Measurements from ENCODE around the gene PPBP. TPM values are rescaled to one million over a fixed set of nuclear protein-coding genes. Genes with fewer than 3 reads are reported as not detected.

PPBP gene
- total RNA-seq, 1 donor from 2014 or later = not detected

GRCh38 chr4:73948990-73949706, 38.8 kb downstream of the PPBP start:
- Mint-ChIP-seq H3K36me3 (ENCODE audit: insufficient read depth) (no peaks in the 10 kb centered on the region), H3K4me1 (ENCODE audit: low read depth) (peaks cover 18% of the 10 kb centered on the region), H3K4me3 (ENCODE audit: low read depth) (no peak overlapping the region), H3K27me3 (peaks cover 18% of the 10 kb centered on the region), H3K9me3 (ENCODE audit: low read depth) (peaks cover under 1% of the 10 kb centered on the region), H3K27ac (no peak overlapping the region)
- TF ChIP-seq CTCF (IDR thresholded peaks at IDR 0.05; ENCODE audit: unreplicated experiment) = no peak
- DNase-seq (ENCODE audit: low spot score, unreplicated experiment) = no peak

GRCh38 chr4:73948291-73948690, 39.7 kb downstream of the PPBP start:
- Mint-ChIP-seq H3K9me3 (ENCODE audit: low read depth) (no peaks in the 10 kb centered on the region), H3K36me3 (ENCODE audit: insufficient read depth) (no peaks in the 10 kb centered on the region), H3K4me1 (ENCODE audit: low read depth) (peaks cover 21% of the 10 kb centered on the region), H3K27ac (no peak overlapping the region), H3K4me3 (ENCODE audit: low read depth) (no peak overlapping the region), H3K27me3 (peaks cover 24% of the 10 kb centered on the region)
- TF ChIP-seq CTCF (IDR thresholded peaks at IDR 0.05; ENCODE audit: unreplicated experiment) = no peak
- DNase-seq (ENCODE audit: low spot score, unreplicated experiment) = no peak

GRCh38 chr4:73947239-73947985, 40.6 kb downstream of the PPBP start:
- peaks cover 25% of the 10 kb centered on the region for H3K4me1 Mint-ChIP-seq (ENCODE audit: low read depth)
- peaks cover 32% of the 10 kb centered on the region for H3K27me3 Mint-ChIP-seq
- no peaks in the 10 kb centered on the region for H3K36me3 Mint-ChIP-seq (ENCODE audit: insufficient read depth)
- H3K27ac Mint-ChIP-seq = no peak overlapping the region
- no peak for DNase-seq (ENCODE audit: low spot score, unreplicated experiment)
- no peak for TF ChIP-seq CTCF (IDR thresholded peaks at IDR 0.05; ENCODE audit: unreplicated experiment)
- no peak overlapping the region for H3K4me3 Mint-ChIP-seq (ENCODE audit: low read depth)
- no peaks in the 10 kb centered on the region for H3K9me3 Mint-ChIP-seq (ENCODE audit: low read depth)

- Mint-ChIP-seq H3K9me3 (ENCODE audit: low read depth) (no peaks in the 10 kb centered on the region), H3K27ac (no peak overlapping the region), H3K4me1 (ENCODE audit: low read depth) (peaks cover 40% of the 10 kb centered on the region), H3K36me3 (ENCODE audit: insufficient read depth) (no peaks in the 10 kb centered on the region), H3K4me3 (ENCODE audit: low read depth) (peak overlapping the region; percentile 77), H3K27me3 (peaks cover 32% of the 10 kb centered on the region)
- no peak for DNase-seq (ENCODE audit: low spot score, unreplicated experiment)
- TF ChIP-seq CTCF (IDR thresholded peaks at IDR 0.05; ENCODE audit: unreplicated experiment) = no peak
These were observed 42.1 kb downstream of the PPBP start for GRCh38 chr4:73945674-73946449.

- Mint-ChIP-seq H3K4me3 (ENCODE audit: low read depth) (peak overlapping the region; percentile 77), H3K27me3 (peaks cover 32% of the 10 kb centered on the region), H3K4me1 (ENCODE audit: low read depth) (peaks cover 46% of the 10 kb centered on the region)
These were observed 42.9 kb downstream of the PPBP start for GRCh38 chr4:73945140-73945539.

More at GRCh38 chr4:73945140-73945539, 42.9 kb downstream of the PPBP start:
- H3K36me3 Mint-ChIP-seq (ENCODE audit: insufficient read depth) = no peaks in the 10 kb centered on the region
- no peak overlapping the region for H3K27ac Mint-ChIP-seq
- no peaks in the 10 kb centered on the region for H3K9me3 Mint-ChIP-seq (ENCODE audit: low read depth)
- no peak for DNase-seq (ENCODE audit: low spot score, unreplicated experiment)
- no peak for TF ChIP-seq CTCF (IDR thresholded peaks at IDR 0.05; ENCODE audit: unreplicated experiment)
